H9 (cell line): ENCODE results near the gene TREM2. TPM values are rescaled to one million over a fixed set of nuclear protein-coding genes. Genes with fewer than 3 reads are reported as not detected.
A peak's percentile ranks its signal among the peaks of the same experiment; 100 is the strongest.

Source experiments
- DNase-seq: peaks from one replicate; pipeline ENCODE4 v3.0.0-alpha.2; 2017
- H2AFZ ChIP-seq: one replicate; pipeline ENCODE4 v1.6.1; 2013; ENCODE audit warnings: mild to moderate bottlenecking, low read length, control low read depth, moderate library complexity
- H2AK5ac ChIP-seq: 2 replicates; pipeline ENCODE4 v1.6.1; 2013; ENCODE audit warnings: low read length, control low read depth, mixed read lengths; ENCODE audit not compliant: insufficient read length
- H2BK120ac ChIP-seq: one replicate; pipeline ENCODE4 v1.6.1; 2013; ENCODE audit warnings: low read depth, mild to moderate bottlenecking, low read length, control low read depth, inconsistent platforms; ENCODE audit not compliant: poor library complexity, severe bottlenecking
- H2BK12ac ChIP-seq: 2 replicates; pipeline ENCODE4 v1.6.1; 2013; ENCODE audit warnings: low read length, control low read depth, mixed read lengths, low read depth; ENCODE audit not compliant: insufficient read length
- H2BK15ac ChIP-seq: 2 replicates; pipeline ENCODE4 v1.6.1; 2013; ENCODE audit warnings: low read depth, low read length, control low read depth
- H2BK20ac ChIP-seq: one replicate; pipeline ENCODE4 v1.6.1; 2013; ENCODE audit warnings: low read depth, mild to moderate bottlenecking, low read length, control low read depth, inconsistent platforms; ENCODE audit not compliant: poor library complexity, severe bottlenecking
- H2BK5ac ChIP-seq: 2 replicates; pipeline ENCODE4 v1.6.1; 2013; ENCODE audit warnings: low read length, control low read depth, mixed read lengths; ENCODE audit not compliant: insufficient read length
- H3K14ac ChIP-seq: 2 replicates; pipeline ENCODE4 v1.6.1; 2013; ENCODE audit warnings: low read length, control low read depth; ENCODE audit not compliant: insufficient read depth
- H3K18ac ChIP-seq: 2 replicates; pipeline ENCODE4 v1.6.1; 2013; ENCODE audit warnings: low read depth, mild to moderate bottlenecking, mixed read lengths, low read length, control low read depth; ENCODE audit not compliant: insufficient read length
- H3K23ac ChIP-seq: 2 replicates; pipeline ENCODE4 v1.6.1; 2013; ENCODE audit warnings: low read length, control low read depth, mixed read lengths, low read depth; ENCODE audit not compliant: insufficient read length
- H3K23me2 ChIP-seq: 2 replicates; pipeline ENCODE4 v1.6.1; 2013; ENCODE audit warnings: low read depth, mild to moderate bottlenecking, mixed read lengths, low read length, control low read depth; ENCODE audit not compliant: insufficient read length, poor library complexity, severe bottlenecking
- H3K27ac ChIP-seq: 2 replicates; pipeline ENCODE4 v1.5.1; 2013; ENCODE audit warnings: low read length, control low read depth, mixed read lengths, low read depth; ENCODE audit not compliant: insufficient read length
- H3K27me3 ChIP-seq: 2 replicates; pipeline ENCODE4 v1.6.1; 2013; ENCODE audit warnings: low read length, control low read depth, inconsistent platforms; ENCODE audit not compliant: insufficient read depth
- H3K4ac ChIP-seq: 2 replicates; pipeline ENCODE4 v1.6.1; 2013; ENCODE audit warnings: low read depth, mild to moderate bottlenecking, control low read depth, inconsistent platforms, low read length, moderate library complexity
- H3K4me1 ChIP-seq: 2 replicates; pipeline ENCODE4 v1.6.1; 2013; ENCODE audit warnings: low read length, control low read depth, inconsistent platforms; ENCODE audit not compliant: insufficient read depth
- H3K4me2 ChIP-seq: 2 replicates; pipeline ENCODE4 v1.6.1; 2013; ENCODE audit warnings: low read length, control low read depth, mixed read lengths; ENCODE audit not compliant: insufficient read length, insufficient read depth
- H3K56ac ChIP-seq: 2 replicates; pipeline ENCODE4 v1.6.1; 2013; ENCODE audit warnings: low read depth, mild to moderate bottlenecking, mixed read lengths, low read length, control low read depth; ENCODE audit not compliant: insufficient read length
- H3K79me1 ChIP-seq: 2 replicates; pipeline ENCODE4 v1.6.1; 2013; ENCODE audit warnings: low read depth, mild to moderate bottlenecking, moderate library complexity, low read length, control low read depth, inconsistent platforms; ENCODE audit not compliant: insufficient read depth, poor library complexity, severe bottlenecking
- H3K79me2 ChIP-seq: 2 replicates; pipeline ENCODE4 v1.6.1; 2013; ENCODE audit warnings: low read length, control low read depth, inconsistent platforms; ENCODE audit not compliant: insufficient read depth
- H3K9ac ChIP-seq: 2 replicates; pipeline ENCODE4 v1.6.1; 2013; ENCODE audit warnings: low read length, control low read depth, mixed read lengths; ENCODE audit not compliant: insufficient read length; ENCODE audit errors: extremely low read depth
- H3K9me3 ChIP-seq: one replicate; pipeline ENCODE4 v1.6.1; 2013; ENCODE audit warnings: low read depth, low read length, inconsistent platforms; ENCODE audit not compliant: control insufficient read depth
- H3T11ph ChIP-seq: one replicate; pipeline ENCODE4 v1.6.1; 2013; ENCODE audit warnings: mild to moderate bottlenecking, low read length, control low read depth, inconsistent platforms
- H4K20me1 ChIP-seq: one replicate; pipeline ENCODE4 v1.6.1; 2013; ENCODE audit not compliant: control insufficient read depth, insufficient read length, insufficient read depth
- H4K5ac ChIP-seq: 2 replicates; pipeline ENCODE4 v1.6.1; 2013; ENCODE audit warnings: low read depth, mild to moderate bottlenecking, mixed read lengths, low read length, control low read depth; ENCODE audit not compliant: insufficient read length
- H4K8ac ChIP-seq: replicated peaks from 2 replicates; pipeline ENCODE4 v1.6.1; 2013; ENCODE audit warnings: low read length, control low read depth, mixed read lengths, low read depth; ENCODE audit not compliant: insufficient read length
- H4K91ac ChIP-seq: 2 replicates; pipeline ENCODE4 v1.6.1; 2013; ENCODE audit warnings: low read depth, mild to moderate bottlenecking, moderate library complexity, mixed read lengths, low read length, control low read depth; ENCODE audit not compliant: insufficient read length
- H3K27ac Mint-ChIP-seq, 3 experiments: 2 replicates in 2 of 3; 3 replicates in 1 of 3; pipeline ENCODE4 v1.8.0; 2020 to 2021; ENCODE audit warnings: mixed read lengths in 3 of 3, mild to moderate bottlenecking in 1 of 3, moderate library complexity in 1 of 3
- H3K27me3 Mint-ChIP-seq: 2 replicates; pipeline ENCODE4 v1.8.0; 2021; ENCODE audit warnings: low read depth, mild to moderate bottlenecking, moderate library complexity, mixed read lengths
- H3K36me3 Mint-ChIP-seq, 3 experiments: 2 replicates in 2 of 3; 3 replicates in 1 of 3; pipeline ENCODE4 v1.8.0; 2020 to 2021; ENCODE audit warnings: low read depth in 3 of 3, mixed read lengths in 3 of 3; ENCODE audit not compliant: insufficient read depth in 1 of 3
- H3K4me1 Mint-ChIP-seq, 2 experiments: 2 replicates each; pipeline ENCODE4 v1.8.0; 2020; ENCODE audit warnings: mixed read lengths in 2 of 2
- H3K4me3 Mint-ChIP-seq, 2 experiments: 2 replicates in 1 of 2; 3 replicates in 1 of 2; pipeline ENCODE4 v1.8.0; 2020 to 2021; ENCODE audit warnings: mild to moderate bottlenecking in 2 of 2, mixed read lengths in 2 of 2, moderate library complexity in 1 of 2
- H3K9me3 Mint-ChIP-seq, 2 experiments: 2 replicates in 1 of 2; 3 replicates in 1 of 2; pipeline ENCODE4 v1.8.0; 2020; ENCODE audit warnings: mild to moderate bottlenecking in 2 of 2, mixed read lengths in 2 of 2, moderate library complexity in 1 of 2
- WGBS: extraction: QIAGEN DNeasy Blood & Tissue Kit; methylation state at CpG from one replicate; pipeline ENCODE4 v1.1.7; 2013; ENCODE audit warnings: missing lambda C conversion rate, low lambda C conversion rate, mixed read lengths; ENCODE audit not compliant: insufficient read length; ENCODE audit errors: extremely low coverage; 5-methylcytosine and 5-hydroxymethylcytosine counted together
- total RNA-seq: library from RNA; stranded (reverse); gene quantifications from 2 replicates; pipeline ENCODE4 v1.2.1, GENCODE V29; 2021
- TF ChIP-seq, protein P1 (sequence below): fragments of 200-600 bp; sonication (generic); conservative IDR thresholded peaks from 3 replicates; pipeline ENCODE4 v1.8.0; 2021; ENCODE audit warnings: antibody characterized with exemption, mild to moderate bottlenecking

Gene TREM2
- total RNA-seq, 1 experiment from 2014 or later = 0.31 TPM

DNA sequence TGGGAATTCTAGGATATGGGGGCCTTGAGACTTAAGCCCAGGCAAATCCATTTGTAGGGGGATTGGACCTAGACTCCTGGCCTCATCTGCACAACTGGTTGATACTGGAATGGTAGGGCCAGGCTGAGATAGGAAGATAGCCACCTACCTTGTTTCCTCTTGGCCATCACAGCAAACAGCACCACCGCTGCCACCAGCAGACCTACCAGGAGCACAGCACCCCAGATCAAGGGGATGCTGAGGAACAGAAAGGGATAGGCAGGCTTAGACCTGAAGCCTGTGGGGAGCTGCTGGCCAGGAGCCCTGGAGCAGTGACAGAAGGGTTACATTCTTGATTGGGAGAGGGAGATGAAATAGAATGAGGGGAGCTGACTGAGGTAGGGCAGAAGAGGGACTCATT lies 12.2 kb downstream of the TREM2 start:
- Histone ChIP-seq H2AFZ (no peak overlapping the region), H3K4me1 (no peaks in the 10 kb centered on the region), H3T11ph (no peak overlapping the region), H3K56ac (no peak overlapping the region), H3K9ac (no peak overlapping the region), H3K27me3 (no peaks in the 10 kb centered on the region), H4K91ac (no peak overlapping the region), H2BK120ac (no peak overlapping the region), H3K18ac (no peak overlapping the region), H2BK12ac (no peak overlapping the region), H2BK5ac (no peak overlapping the region), H4K5ac (no peak overlapping the region), H3K14ac (no peak overlapping the region), H3K4me2 (no peak overlapping the region), H4K8ac (no peak overlapping the region), H3K4ac (no peak overlapping the region), H3K27ac (no peak overlapping the region), H2BK15ac (no peak overlapping the region), H3K79me1 (no peaks in the 10 kb centered on the region), H3K23ac (no peak overlapping the region), H3K23me2 (no peaks in the 10 kb centered on the region), H4K20me1 (no peaks in the 10 kb centered on the region), H3K79me2 (no peaks in the 10 kb centered on the region), H2BK20ac (no peak overlapping the region), H3K9me3 (no peaks in the 10 kb centered on the region), H2AK5ac (no peak overlapping the region)
- H3K36me3 Mint-ChIP-seq = no peaks in the 10 kb centered on the region; a peak in 1 of 7 replicates
- H3K4me1 Mint-ChIP-seq = peaks cover 11 to 13% of the 10 kb centered on the region in 2 experiments; a peak in 3 of 4 replicates
- TF ChIP-seq, protein P1, sequence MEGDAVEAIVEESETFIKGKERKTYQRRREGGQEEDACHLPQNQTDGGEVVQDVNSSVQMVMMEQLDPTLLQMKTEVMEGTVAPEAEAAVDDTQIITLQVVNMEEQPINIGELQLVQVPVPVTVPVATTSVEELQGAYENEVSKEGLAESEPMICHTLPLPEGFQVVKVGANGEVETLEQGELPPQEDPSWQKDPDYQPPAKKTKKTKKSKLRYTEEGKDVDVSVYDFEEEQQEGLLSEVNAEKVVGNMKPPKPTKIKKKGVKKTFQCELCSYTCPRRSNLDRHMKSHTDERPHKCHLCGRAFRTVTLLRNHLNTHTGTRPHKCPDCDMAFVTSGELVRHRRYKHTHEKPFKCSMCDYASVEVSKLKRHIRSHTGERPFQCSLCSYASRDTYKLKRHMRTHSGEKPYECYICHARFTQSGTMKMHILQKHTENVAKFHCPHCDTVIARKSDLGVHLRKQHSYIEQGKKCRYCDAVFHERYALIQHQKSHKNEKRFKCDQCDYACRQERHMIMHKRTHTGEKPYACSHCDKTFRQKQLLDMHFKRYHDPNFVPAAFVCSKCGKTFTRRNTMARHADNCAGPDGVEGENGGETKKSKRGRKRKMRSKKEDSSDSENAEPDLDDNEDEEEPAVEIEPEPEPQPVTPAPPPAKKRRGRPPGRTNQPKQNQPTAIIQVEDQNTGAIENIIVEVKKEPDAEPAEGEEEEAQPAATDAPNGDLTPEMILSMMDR = peak; percentile 32; the same call in 1 of the 3 replicates
- peaks cover 3% of the 10 kb centered on the region for H3K27me3 Mint-ChIP-seq
- no peaks in the 10 kb centered on the region for H3K9me3 Mint-ChIP-seq
- DNase-seq = no peak
- WGBS = no CpG with 5 or more reads among the region's 1 CpG
- H3K27ac Mint-ChIP-seq = no peak overlapping the region
- no peak overlapping the region for H3K4me3 Mint-ChIP-seq
